ENCODE results near the gene FANCC. TPM values are rescaled to one million over a fixed set of nuclear protein-coding genes. Genes with fewer than 3 reads are reported as not detected.

The FANCC gene
- total RNA-seq, 6 experiments from 2014 or later, result 4.7 to 7.1 (median 5.7) TPM

DNA sequence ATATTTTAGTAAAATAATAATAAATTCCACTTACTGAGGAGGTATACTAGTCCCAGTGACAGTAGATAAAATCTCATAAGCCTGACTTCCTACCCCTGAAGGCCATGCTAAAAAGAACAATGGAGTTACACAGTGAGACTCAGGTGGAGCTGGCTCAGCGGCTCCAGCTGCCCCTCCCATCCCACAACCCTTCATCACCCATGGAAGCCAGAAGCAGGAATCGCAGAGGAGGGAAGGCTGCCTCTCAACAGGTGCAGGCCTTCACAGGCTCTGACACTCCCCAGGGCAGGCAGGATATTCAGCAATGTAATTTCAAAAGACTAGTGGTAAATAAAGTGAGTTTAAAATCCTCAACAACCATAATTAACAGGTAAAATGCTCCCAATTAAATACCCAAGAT lies 67.5 kb downstream of the FANCC start:
- TF ChIP-seq, protein P1, sequence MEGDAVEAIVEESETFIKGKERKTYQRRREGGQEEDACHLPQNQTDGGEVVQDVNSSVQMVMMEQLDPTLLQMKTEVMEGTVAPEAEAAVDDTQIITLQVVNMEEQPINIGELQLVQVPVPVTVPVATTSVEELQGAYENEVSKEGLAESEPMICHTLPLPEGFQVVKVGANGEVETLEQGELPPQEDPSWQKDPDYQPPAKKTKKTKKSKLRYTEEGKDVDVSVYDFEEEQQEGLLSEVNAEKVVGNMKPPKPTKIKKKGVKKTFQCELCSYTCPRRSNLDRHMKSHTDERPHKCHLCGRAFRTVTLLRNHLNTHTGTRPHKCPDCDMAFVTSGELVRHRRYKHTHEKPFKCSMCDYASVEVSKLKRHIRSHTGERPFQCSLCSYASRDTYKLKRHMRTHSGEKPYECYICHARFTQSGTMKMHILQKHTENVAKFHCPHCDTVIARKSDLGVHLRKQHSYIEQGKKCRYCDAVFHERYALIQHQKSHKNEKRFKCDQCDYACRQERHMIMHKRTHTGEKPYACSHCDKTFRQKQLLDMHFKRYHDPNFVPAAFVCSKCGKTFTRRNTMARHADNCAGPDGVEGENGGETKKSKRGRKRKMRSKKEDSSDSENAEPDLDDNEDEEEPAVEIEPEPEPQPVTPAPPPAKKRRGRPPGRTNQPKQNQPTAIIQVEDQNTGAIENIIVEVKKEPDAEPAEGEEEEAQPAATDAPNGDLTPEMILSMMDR (IDR thresholded peaks at IDR 0.05), result no peak
- H3K27ac Mint-ChIP-seq, result no peak overlapping the region
- no peaks in the 10 kb centered on the region for H3K9me3 Mint-ChIP-seq
- DNase-seq, result no peak
- H3K27me3 Mint-ChIP-seq (ENCODE audit: insufficient read depth), result no peaks in the 10 kb centered on the region
- H3K4me3 Mint-ChIP-seq, result no peak overlapping the region
- H3K4me1 Mint-ChIP-seq (ENCODE audit: low read depth), result no peaks in the 10 kb centered on the region
- H3K36me3 Mint-ChIP-seq (ENCODE audit: low read depth), result peaks cover 13% of the 10 kb centered on the region

DNA sequence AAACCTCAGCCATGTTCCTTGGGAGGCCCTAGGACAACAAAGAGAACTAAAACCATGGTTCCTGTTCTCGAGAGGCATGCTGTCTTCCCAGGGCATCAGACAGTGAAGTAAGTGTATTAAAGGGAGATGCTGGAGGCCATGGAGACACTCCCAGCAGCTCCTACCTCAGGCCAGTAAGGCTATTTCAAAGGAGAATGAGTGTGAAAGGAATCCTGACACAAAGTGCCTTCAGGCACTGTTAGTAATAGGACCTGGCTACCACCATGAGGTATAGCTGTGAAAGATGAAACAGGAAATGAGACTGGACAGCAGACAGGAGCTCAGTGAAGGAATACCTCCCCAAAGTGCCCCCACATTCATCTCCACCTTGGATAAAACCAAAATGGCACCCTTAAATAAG lies 71.0 kb downstream of the FANCC start:
- H3K36me3 Mint-ChIP-seq (ENCODE audit: low read depth), result peaks cover 13% of the 10 kb centered on the region
- H3K4me1 Mint-ChIP-seq (ENCODE audit: low read depth), result no peaks in the 10 kb centered on the region
- no peak overlapping the region for H3K4me3 Mint-ChIP-seq
- TF ChIP-seq, protein P1 (IDR thresholded peaks at IDR 0.05), result no peak
- DNase-seq, result no peak
- H3K27ac Mint-ChIP-seq, result no peak overlapping the region
- no peaks in the 10 kb centered on the region for H3K27me3 Mint-ChIP-seq (ENCODE audit: insufficient read depth)
- H3K9me3 Mint-ChIP-seq, result no peaks in the 10 kb centered on the region

DNA sequence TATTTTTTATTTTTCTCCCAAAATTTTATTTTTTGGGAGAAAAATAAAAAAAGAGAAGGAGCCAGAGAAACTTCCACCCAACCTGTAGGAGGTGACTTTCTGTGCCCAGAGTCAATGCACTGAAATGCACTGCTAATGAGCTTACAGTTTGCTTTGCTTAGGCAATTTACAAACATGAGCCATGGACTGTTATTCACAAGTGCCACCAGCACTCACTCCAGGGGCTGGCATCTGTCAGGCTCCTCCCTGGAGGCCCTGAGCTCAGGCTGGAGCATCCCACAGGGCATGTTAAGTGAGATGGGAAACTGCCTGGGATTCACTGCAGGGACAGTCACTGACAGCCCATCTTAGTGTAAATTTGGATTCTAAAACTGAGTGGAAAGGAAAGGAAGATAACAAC lies 74.9 kb downstream of the FANCC start:
- no peak for DNase-seq
- H3K27me3 Mint-ChIP-seq (ENCODE audit: insufficient read depth), result no peaks in the 10 kb centered on the region; the same call in 1 of the 2 replicates
- peaks cover 13% of the 10 kb centered on the region for H3K36me3 Mint-ChIP-seq (ENCODE audit: low read depth)
- H3K4me3 Mint-ChIP-seq, result no peak overlapping the region
- no peaks in the 10 kb centered on the region for H3K9me3 Mint-ChIP-seq
- no peak overlapping the region for H3K27ac Mint-ChIP-seq
- TF ChIP-seq, protein P1 (IDR thresholded peaks at IDR 0.05), result no peak
- H3K4me1 Mint-ChIP-seq (ENCODE audit: low read depth), result no peaks in the 10 kb centered on the region

DNA sequence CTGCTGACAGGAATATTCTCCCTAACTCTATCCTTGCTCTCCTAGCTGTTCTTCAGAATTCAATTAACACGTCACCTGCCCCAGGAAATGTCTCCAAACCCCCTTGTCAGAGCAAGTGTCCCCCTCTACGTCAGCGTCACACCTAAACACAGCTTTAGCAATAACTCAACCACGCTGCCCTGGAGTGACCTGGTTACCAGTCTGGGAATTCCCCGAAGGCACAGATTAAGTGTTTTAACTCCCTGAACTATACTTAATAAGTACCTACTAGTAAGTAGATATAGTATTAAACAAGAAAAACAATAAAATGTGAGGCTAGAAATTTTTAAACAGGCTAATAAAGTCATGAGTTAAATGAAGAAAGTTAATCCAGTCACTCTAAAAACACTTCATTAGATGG lies 78.4 kb downstream of the FANCC start:
- TF ChIP-seq, protein P1 (IDR thresholded peaks at IDR 0.05), result no peak
- H3K27ac Mint-ChIP-seq, result no peak overlapping the region
- H3K4me3 Mint-ChIP-seq, result no peak overlapping the region
- H3K9me3 Mint-ChIP-seq, result no peaks in the 10 kb centered on the region
- H3K4me1 Mint-ChIP-seq (ENCODE audit: low read depth), result no peaks in the 10 kb centered on the region
- no peaks in the 10 kb centered on the region; the same call in 1 of the 2 replicates for H3K27me3 Mint-ChIP-seq (ENCODE audit: insufficient read depth)
- no peaks in the 10 kb centered on the region for H3K36me3 Mint-ChIP-seq (ENCODE audit: low read depth)
- no peak for DNase-seq

DNA sequence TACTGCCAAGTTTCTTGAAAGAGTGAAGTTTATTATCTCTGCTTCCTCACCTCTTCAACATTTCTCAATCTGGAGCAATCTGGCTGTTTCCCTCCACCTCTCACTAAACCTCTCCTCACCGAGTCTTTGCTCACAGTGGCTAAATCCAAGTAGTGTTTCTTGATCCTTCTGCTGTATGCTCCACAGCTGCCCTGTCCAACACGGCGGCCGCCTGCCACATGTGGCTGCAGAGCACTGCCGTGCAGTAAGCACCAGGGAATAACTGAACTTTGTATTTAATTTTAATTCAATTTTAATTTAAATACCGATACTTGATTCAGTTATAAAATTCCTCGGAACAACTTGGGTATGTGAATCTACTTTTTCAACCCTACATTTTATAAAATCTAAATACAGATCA lies 80.2 kb downstream of the FANCC start:
- no peak overlapping the region for H3K27ac Mint-ChIP-seq
- H3K4me1 Mint-ChIP-seq (ENCODE audit: low read depth), result no peaks in the 10 kb centered on the region
- H3K4me3 Mint-ChIP-seq, result no peak overlapping the region
- no peaks in the 10 kb centered on the region for H3K36me3 Mint-ChIP-seq (ENCODE audit: low read depth)
- H3K9me3 Mint-ChIP-seq, result no peaks in the 10 kb centered on the region
- DNase-seq, result no peak
- TF ChIP-seq, protein P1 (IDR thresholded peaks at IDR 0.05), result no peak
- no peaks in the 10 kb centered on the region; the same call in 1 of the 2 replicates for H3K27me3 Mint-ChIP-seq (ENCODE audit: insufficient read depth)

DNA sequence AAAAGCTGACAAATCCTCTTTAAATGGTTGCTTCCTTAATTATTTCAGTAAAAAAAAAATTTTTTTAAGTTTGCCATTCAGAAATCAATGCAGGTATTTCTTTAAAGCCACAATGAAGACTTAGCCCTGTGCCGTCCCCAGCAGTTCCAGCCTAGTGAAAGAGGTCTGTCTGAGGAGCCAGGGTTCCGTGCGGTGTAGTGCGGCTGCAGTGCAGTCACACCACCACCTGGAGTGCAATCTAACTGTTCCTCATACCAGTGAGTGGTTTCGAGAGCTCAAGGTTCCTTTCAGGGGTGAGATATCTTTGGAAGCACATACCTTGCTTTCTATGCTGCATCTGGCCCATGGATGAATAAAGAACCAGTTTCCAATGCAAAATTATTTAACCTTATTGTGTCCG lies 87.5 kb downstream of the FANCC start:
- Mint-ChIP-seq H3K27ac (no peak overlapping the region), H3K4me3 (no peak overlapping the region), H3K27me3 (ENCODE audit: insufficient read depth) (no peaks in the 10 kb centered on the region; the same call in 1 of the 2 replicates), H3K4me1 (ENCODE audit: low read depth) (no peaks in the 10 kb centered on the region), H3K9me3 (no peaks in the 10 kb centered on the region), H3K36me3 (ENCODE audit: low read depth) (peaks cover 14% of the 10 kb centered on the region)
- TF ChIP-seq, protein P1 (IDR thresholded peaks at IDR 0.05), result no peak
- no peak for DNase-seq

Data from HFFc6 (cell line).